Testis (tissue), 3 donors: ENCODE measurements around the gene NOM1. TPM values are rescaled to one million over a fixed set of nuclear protein-coding genes. Genes with fewer than 3 reads are reported as not detected.
"Not testable (repeated sequence)": the region's sequence is repeated elsewhere in the genome, so short reads cannot be mapped to it uniquely, and the experiment has no call there.

Source experiments
- DNase-seq: peaks from one replicate; pipeline ENCODE4 v3.0.0-alpha.2; 2019
- H3K27ac ChIP-seq, 2 donors: fragments of 200-600 bp; sonication (generic); one replicate each; pipeline ENCODE4 v1.5.1; 2019
- H3K27me3 ChIP-seq: fragments of 200-600 bp; sonication (generic); one replicate; pipeline ENCODE4 v1.5.1; 2019
- H3K36me3 ChIP-seq: fragments of 200-600 bp; sonication (generic); one replicate; pipeline ENCODE4 v1.5.1; 2017; ENCODE audit warnings: low read depth; ENCODE audit errors: missing control alignments
- H3K4me1 ChIP-seq: fragments of 200-600 bp; sonication (generic); one replicate; pipeline ENCODE4 v1.5.1; 2019
- H3K4me3 ChIP-seq, 2 donors: fragments of 200-600 bp; sonication (generic); one replicate each; pipeline ENCODE4 v1.5.1; 2017 to 2019
- H3K9me3 ChIP-seq: fragments of 200-600 bp; sonication (generic); one replicate; pipeline ENCODE4 v1.5.1; 2017
- CTCF ChIP-seq, 3 experiments: fragments of 450-650 bp in 2 of 3; fragments of 200-600 bp in 1 of 3; sonication (generic) in 1 of 3; IDR thresholded peaks; one replicate each; pipeline ENCODE4 v1.5.1; 2016 to 2019; ENCODE audit warnings: antibody characterized with exemption in 3 of 3, mild to moderate bottlenecking in 2 of 3, moderate library complexity in 1 of 3
- POLR2A ChIP-seq: fragments of 450-650 bp; IDR thresholded peaks from one replicate; pipeline ENCODE4 v1.6.1; 2017; ENCODE audit warnings: antibody characterized with exemption, mild to moderate bottlenecking, moderate library complexity
- WGBS, 2 donors: methylation state at CpG; one replicate each; pipeline ENCODE4 v1.1.5; 2018; 5-methylcytosine and 5-hydroxymethylcytosine counted together
- intact Hi-C: fragments of 100-400 bp; cut with DNase I; formaldehyde crosslinking; loops from one replicate; pipeline ENCODE4 v1.15.1; 2023; ENCODE audit warnings: low total_unique reads
- polyA plus RNA-seq: library from polyadenylated mRNA; stranded (reverse); fragments of 350-450 nt; fragmentation: Illumina TruSeq; extraction: RNeasy Lipid Tissue Mini Kit (QIAGEN cat#74804); gene quantifications from one replicate; pipeline ENCODE4 v1.2.3, GENCODE V29; 2014; ENCODE audit warnings: low read depth, low replicate concordance; ENCODE audit not compliant: insufficient read depth
- total RNA-seq, 2 donors: library from RNA; depleted of rRNA; stranded (reverse); fragments of >200 nt; gene quantifications; one replicate each; pipeline ENCODE4 v1.2.3, GENCODE V29; 2016

NOM1 gene
- total and polyA plus RNA-seq, 3 donors from 2014 or later, result 20.2 to 47.1 (median 42.8) TPM

DNA sequence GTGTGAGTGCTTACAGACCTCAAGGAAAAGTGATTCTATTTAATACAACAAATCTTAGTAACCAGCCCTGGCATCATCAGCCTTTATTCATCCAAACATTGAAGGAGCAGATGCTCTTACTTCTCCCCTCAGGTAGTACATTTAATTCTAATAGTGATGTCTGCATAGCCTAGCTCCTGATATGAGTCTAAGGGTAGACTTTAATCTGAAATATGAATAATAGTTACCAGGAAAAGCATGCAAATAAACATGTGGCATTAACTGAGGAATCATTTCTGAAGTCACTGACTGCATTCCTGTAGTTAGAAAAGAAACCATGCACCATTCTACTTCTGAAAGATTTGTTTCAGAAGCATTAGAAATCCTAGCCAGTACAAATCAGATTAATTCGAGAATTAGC is 30.9 kb upstream of the NOM1 start:
- no peaks in the 10 kb centered on the region for H3K9me3 ChIP-seq
- no peak overlapping the region for H3K27ac ChIP-seq
- no peak overlapping the region for H3K4me3 ChIP-seq
- H3K4me1 ChIP-seq, result peaks cover 6% of the 10 kb centered on the region
- DNase-seq, result no peak
- intact Hi-C loops, result no loop called here
- H3K36me3 ChIP-seq, result no peaks in the 10 kb centered on the region
- WGBS, 2 donors, result 41 to 43% methylated on average over 1 of the region's 1 CpG
- H3K27me3 ChIP-seq, result no peaks in the 10 kb centered on the region
- TF ChIP-seq POLR2A (no peak), CTCF (IDR thresholded peaks at IDR 0.05) (no peak)

GRCh38 chr7:156919132-156919713 is 30.3 kb upstream of the NOM1 start:
- DNase-seq, result no peak

GRCh38 chr7:156920076-156920475 is 29.4 kb upstream of the NOM1 start:
- Histone ChIP-seq H3K4me1 (peaks cover 6% of the 10 kb centered on the region), H3K27ac (no peak overlapping the region), H3K27me3 (no peaks in the 10 kb centered on the region), H3K4me3 (no peak overlapping the region), H3K9me3 (no peaks in the 10 kb centered on the region), H3K36me3 (no peaks in the 10 kb centered on the region)
- 65 to 75% methylated on average over 4 to 5 of the region's 5 CpGs for WGBS, 2 donors
- no peak for DNase-seq
- TF ChIP-seq POLR2A (no peak), CTCF (IDR thresholded peaks at IDR 0.05) (no peak)
- intact Hi-C loops, result no loop called here

More at GRCh38 chr7:156919132-156919713, 30.3 kb upstream of the NOM1 start:
- Histone ChIP-seq H3K4me1 (peaks cover 6% of the 10 kb centered on the region), H3K27ac (no peak overlapping the region), H3K36me3 (no peaks in the 10 kb centered on the region), H3K27me3 (no peaks in the 10 kb centered on the region), H3K4me3 (no peak overlapping the region), H3K9me3 (no peaks in the 10 kb centered on the region)
- WGBS, 2 donors, result 57 to 77% methylated on average over 10 to 19 of the region's 19 CpGs
- intact Hi-C loops, result no loop called here
- TF ChIP-seq CTCF (IDR thresholded peaks at IDR 0.05) (no peak), POLR2A (no peak)

GRCh38 chr7:156920487-156921373 is 28.8 kb upstream of the NOM1 start:
- H3K27me3 ChIP-seq, H3K9me3 ChIP-seq, intact Hi-C loops, H3K4me3 ChIP-seq, H3K36me3 ChIP-seq, H3K4me1 ChIP-seq: not testable (repeated sequence)
- DNase-seq, result peak; percentile 60
- peak overlapping the region in 1 of 2 donors; percentile 66 for H3K27ac ChIP-seq
- 57 to 58% methylated on average over 22 to 24 of the region's 24 CpGs for WGBS, 2 donors

- H3K4me3 ChIP-seq, H3K27ac ChIP-seq, H3K36me3 ChIP-seq, H3K27me3 ChIP-seq, H3K4me1 ChIP-seq, intact Hi-C loops, DNase-seq, H3K9me3 ChIP-seq: not testable (repeated sequence)
- WGBS, 2 donors, result 78 to 87% methylated on average over 6 of the region's 6 CpGs
These were observed 27.2 kb upstream of the NOM1 start for GRCh38 chr7:156922304-156922703.

DNA sequence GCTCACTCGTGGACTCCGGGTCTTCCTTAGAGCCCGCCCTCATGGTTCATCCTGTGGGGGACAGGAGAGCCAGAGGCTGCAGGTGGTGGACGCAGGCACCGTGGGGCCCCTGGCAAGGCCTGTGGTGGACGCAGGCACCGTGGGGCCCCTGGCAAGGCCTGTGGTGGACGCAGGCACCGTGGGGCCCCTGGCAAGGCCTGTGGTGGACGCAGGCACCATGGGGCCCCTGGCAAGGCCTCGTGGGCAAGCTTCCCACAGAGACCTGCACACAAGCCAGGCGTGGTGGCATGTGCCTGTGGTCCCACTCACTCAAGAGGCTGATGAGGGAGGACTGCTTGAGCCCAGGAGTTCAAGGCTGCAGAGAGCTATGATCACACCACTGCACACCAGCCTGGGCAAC is 23.7 kb upstream of the NOM1 start:
- intact Hi-C loops, H3K36me3 ChIP-seq, H3K27ac ChIP-seq, H3K4me1 ChIP-seq, DNase-seq, H3K9me3 ChIP-seq, H3K4me3 ChIP-seq, H3K27me3 ChIP-seq: not testable (repeated sequence)
- WGBS, 2 donors, result 90 to 96% methylated on average over 11 to 12 of the region's 12 CpGs
